NT2/D1 (cell line): Measurements from ENCODE around the gene STOML3.

Experiments used
- DNase-seq: peaks from one replicate; pipeline ENCODE4 v3.0.0-alpha.2; 2011; ENCODE audit warnings: low read depth, low spot score
- H3K27me3 ChIP-seq: 2 replicates; pipeline ENCODE4 v1.6.0; 2011; ENCODE audit warnings: mild to moderate bottlenecking; ENCODE audit not compliant: insufficient read length, insufficient read depth
- H3K36me3 ChIP-seq: 2 replicates; pipeline ENCODE4 v1.6.1; 2011; ENCODE audit warnings: mild to moderate bottlenecking, low read length, mixed read lengths; ENCODE audit not compliant: insufficient read depth, insufficient read length
- H3K4me1 ChIP-seq: 2 replicates; pipeline ENCODE4 v1.5.1; 2011; ENCODE audit not compliant: insufficient read depth, insufficient read length
- H3K4me3 ChIP-seq: 2 replicates; pipeline ENCODE4 v1.5.1; 2011; ENCODE audit warnings: low read depth; ENCODE audit not compliant: insufficient read length
- H3K9ac ChIP-seq: 2 replicates; pipeline ENCODE4 v1.6.0; 2011; ENCODE audit warnings: low read depth; ENCODE audit not compliant: insufficient read length
- H3K9me3 ChIP-seq: 2 replicates; pipeline ENCODE4 v1.5.1; 2011; ENCODE audit warnings: mild to moderate bottlenecking, low read length; ENCODE audit not compliant: insufficient read depth
- SUZ12 ChIP-seq: IDR thresholded peaks from 2 replicates; pipeline ENCODE4 v1.6.1; 2011; ENCODE audit not compliant: insufficient read length, insufficient read depth; ENCODE audit errors: extremely low read depth
- YY1 ChIP-seq: IDR thresholded peaks from 2 replicates; pipeline ENCODE4 v1.6.1; 2011; ENCODE audit not compliant: insufficient read length, insufficient read depth
- ZNF274 ChIP-seq: IDR thresholded peaks from 2 replicates; pipeline ENCODE4 v1.6.1; 2011; ENCODE audit warnings: mild to moderate bottlenecking, low read depth, low read length

The STOML3 gene, protein sequence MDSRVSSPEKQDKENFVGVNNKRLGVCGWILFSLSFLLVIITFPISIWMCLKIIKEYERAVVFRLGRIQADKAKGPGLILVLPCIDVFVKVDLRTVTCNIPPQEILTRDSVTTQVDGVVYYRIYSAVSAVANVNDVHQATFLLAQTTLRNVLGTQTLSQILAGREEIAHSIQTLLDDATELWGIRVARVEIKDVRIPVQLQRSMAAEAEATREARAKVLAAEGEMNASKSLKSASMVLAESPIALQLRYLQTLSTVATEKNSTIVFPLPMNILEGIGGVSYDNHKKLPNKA

DNA sequence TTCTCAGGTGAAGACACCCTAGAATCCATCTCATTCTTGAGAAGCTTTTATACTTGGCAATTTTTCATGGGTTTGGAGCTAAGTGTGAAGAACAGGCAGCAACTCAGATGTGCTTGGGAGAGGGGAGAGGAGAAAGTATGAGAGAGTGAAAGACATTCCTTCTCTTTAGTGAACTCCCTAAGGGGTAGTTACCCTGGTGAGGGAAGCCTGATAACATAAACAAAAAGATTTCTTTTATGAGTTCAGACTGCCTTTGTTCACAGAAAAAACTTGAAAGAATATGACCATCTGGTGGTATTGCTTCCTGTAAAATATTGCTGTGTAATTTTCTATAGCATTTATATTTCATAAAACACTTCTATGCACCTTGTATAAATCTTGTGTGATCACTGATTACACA is at the start of gene STOML3:
Gene STOML3 (minus strand): TSS at position 139 of the 400 bp plus-strand sequence. CDS start 110 bp downstream, at position 29.
- no peak for DNase-seq
- Histone ChIP-seq H3K9ac (no peak within 1 kb of the TSS), H3K36me3 (no peaks in the 10 kb centered on the region), H3K27me3 (no peaks in the 10 kb centered on the region), H3K9me3 (no peaks in the 10 kb centered on the region), H3K4me3 (no peak within 1 kb of the TSS), H3K4me1 (no peaks in the 10 kb centered on the region)
- no peak for TF ChIP-seq ZNF274
- no peak for TF ChIP-seq YY1
- TF ChIP-seq SUZ12 = no peak

DNA sequence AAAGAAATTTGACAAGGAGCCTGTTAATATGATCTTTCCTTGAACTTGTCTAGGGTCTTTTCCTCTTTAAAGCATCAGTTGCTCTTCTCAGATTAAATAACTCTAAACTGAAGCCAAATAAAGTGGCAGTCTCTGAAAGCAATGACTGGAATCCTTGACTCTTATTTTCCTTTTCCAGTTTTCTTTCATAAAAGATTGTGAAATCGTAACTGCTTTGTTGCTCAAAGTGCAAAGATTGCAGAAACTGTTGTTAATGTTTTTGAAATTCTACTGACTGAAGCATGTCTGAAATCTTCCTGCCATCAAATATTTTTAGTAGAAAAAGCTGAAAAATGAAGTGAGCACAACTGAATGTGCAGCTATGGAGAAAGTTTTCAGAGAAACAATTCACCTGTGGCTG is 49.6 kb upstream of the STOML3 start:
- Histone ChIP-seq H3K27me3 (no peaks in the 10 kb centered on the region), H3K9ac (no peak overlapping the region), H3K4me3 (no peak overlapping the region), H3K36me3 (no peaks in the 10 kb centered on the region), H3K9me3 (no peaks in the 10 kb centered on the region), H3K4me1 (no peaks in the 10 kb centered on the region)
- DNase-seq = no peak
- TF ChIP-seq ZNF274 (no peak), SUZ12 (no peak), YY1 (no peak)

DNA sequence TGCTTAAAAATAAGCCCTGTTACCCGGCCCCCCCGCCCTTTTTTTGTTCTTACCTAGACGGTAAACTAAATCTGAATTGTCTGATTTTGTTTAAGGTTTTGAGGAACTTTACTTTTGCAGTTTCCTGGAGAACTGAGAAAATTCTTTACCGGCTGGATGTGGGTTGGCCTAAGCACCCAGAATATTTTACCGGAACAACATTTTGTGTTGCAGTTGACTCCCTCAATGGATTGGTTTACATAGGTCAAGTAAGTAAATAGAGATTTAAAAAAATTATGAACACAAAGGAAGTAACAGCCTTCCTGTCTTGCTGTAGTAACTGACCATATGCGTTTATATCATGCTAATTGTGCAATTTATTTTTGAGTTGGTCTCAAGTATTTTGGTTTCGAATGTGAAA is 48.4 kb upstream of the STOML3 start:
- TF ChIP-seq SUZ12 (no peak), YY1 (no peak), ZNF274 (no peak)
- no peak for DNase-seq
- H3K4me1 ChIP-seq = no peaks in the 10 kb centered on the region
- H3K4me3 ChIP-seq = peak overlapping the region; percentile 74
- H3K9ac ChIP-seq = peak overlapping the region; percentile 87
- H3K9me3 ChIP-seq = no peaks in the 10 kb centered on the region
- H3K27me3 ChIP-seq = no peaks in the 10 kb centered on the region
- no peaks in the 10 kb centered on the region for H3K36me3 ChIP-seq

DNA sequence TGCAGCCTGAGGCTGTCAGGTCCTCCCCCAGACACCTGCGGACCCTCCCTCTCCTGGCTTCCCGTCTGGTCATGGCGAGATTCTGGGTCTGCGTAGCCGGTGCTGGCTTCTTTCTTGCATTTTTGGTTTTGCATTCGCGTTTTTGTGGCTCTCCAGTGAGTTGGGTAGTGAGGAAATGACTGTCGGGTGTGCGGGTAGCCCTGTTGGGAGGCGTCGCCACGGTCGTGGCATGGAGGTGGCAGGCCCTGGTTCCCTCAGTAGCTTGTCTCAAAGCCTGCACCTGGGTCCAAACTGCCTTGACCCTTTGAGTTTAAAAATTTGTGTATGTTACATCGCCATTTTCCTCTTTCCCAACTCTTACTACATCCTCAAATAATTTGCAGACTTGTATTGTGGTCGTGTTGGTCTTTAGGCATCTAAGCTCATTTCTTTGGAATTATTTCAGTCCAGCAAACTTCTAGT is 48.0 kb upstream of the STOML3 start:
- Histone ChIP-seq H3K9me3 (no peaks in the 10 kb centered on the region), H3K9ac (peak overlapping the region; percentile 87), H3K4me1 (no peaks in the 10 kb centered on the region), H3K36me3 (no peaks in the 10 kb centered on the region), H3K27me3 (no peaks in the 10 kb centered on the region), H3K4me3 (peak overlapping the region; percentile 74)
- no peak for TF ChIP-seq SUZ12
- no peak for TF ChIP-seq YY1
- TF ChIP-seq ZNF274 = no peak
- no peak for DNase-seq

DNA sequence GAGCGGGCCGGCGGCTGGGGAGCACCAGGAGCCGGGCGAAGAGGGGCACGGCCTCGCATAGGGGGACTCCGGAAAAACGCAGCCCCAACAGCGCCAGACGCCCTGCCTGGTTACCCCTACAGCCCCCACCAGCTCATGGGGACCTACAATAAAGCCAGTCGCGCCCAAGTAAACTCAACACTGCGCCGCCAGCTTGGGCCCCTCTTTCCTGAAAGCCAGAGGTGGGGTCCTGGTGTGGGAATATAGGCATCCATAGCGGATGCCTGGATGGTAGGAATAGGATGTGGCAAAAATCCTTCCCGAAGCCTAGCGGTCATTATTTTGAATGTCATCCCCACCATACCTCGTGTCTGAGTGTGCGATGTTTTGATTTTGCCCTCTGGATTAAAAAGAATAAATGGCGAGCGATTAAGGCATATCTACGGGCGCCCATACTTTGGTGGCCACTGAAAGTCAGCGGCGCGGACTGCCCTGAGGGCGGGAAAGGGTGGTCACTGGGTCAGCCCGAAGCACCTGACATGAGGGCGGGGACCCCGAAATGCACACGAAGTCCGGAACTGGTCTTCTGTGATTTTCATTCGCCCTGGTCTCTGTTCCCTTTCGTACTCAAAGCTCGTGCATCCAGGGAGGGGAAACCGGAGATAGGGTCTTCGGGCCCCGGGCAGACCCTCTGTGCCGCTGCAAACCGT is 47.4 kb upstream of the STOML3 start, which contains the start of the genes NHLRC3 and PROSER1:
Gene NHLRC3 (plus strand): TSS at position 577 of the 689 bp plus-strand sequence. CDS start 184 bp downstream, outside the sequence.
Gene PROSER1 (minus strand): TSS at position 210 of the 689 bp plus-strand sequence. CDS start 847 bp downstream, outside the sequence.
- Histone ChIP-seq H3K9me3 (no peaks in the 10 kb centered on the region), H3K27me3 (no peaks in the 10 kb centered on the region), H3K4me3 (peak within 1 kb of the TSS; percentile 74), H3K36me3 (peaks cover 3% of the 10 kb centered on the region), H3K4me1 (no peaks in the 10 kb centered on the region), H3K9ac (peak within 1 kb of the TSS; percentile 87)
- DNase-seq = peak; percentile 65
- TF ChIP-seq SUZ12 (no peak), YY1 (no peak)

DNA sequence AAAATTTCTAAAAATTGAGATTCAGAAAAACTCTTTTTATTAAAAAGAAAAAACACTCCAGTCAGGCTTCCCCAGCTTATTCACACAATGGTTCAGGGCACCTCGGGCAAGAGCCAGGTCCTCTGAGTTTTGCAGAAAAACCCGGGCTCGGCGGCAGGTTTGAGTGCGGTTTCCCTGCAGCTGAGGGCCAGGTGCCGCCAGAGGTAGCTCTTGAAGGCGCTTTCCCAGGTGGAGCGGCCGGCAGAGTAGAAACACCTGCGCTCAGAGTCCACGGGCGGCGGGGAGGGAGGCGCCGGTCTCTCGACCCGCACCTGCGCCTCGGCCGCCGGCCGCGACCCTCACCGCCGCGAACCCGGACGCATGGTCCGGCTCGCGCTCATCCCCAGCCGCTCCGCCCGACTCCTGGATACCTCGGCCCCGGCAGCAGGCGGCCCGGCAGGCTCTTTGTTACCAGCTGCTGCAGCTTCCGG is 46.8 kb upstream of the STOML3 start:
- Histone ChIP-seq H3K4me1 (no peaks in the 10 kb centered on the region), H3K4me3 (peak overlapping the region; percentile 74)
- no peak for TF ChIP-seq YY1
- TF ChIP-seq ZNF274 = no peak
- no peak for TF ChIP-seq SUZ12

DNA sequence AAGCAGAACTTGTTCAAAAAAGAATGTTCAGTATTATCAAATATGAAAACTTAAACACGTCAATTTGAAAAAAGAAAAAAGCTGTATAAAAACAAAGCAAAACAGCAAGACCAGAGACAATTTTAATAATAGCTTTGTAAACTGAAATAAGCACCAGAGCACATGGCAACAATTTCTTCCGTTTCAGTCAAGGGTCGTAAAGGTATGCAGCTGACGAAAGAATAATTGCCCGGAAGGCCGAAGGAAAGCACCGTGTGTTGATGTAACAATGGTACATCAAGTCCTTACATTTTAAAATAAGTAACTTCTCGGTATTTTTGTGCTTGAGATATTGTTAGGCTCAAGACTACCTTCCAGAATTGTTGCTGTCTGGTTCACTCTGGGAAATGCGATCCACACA is 45.6 kb upstream of the STOML3 start:
- no peaks in the 10 kb centered on the region for H3K9me3 ChIP-seq
- H3K36me3 ChIP-seq = peaks cover 14% of the 10 kb centered on the region
- no peak for DNase-seq
- H3K27me3 ChIP-seq = no peaks in the 10 kb centered on the region
- TF ChIP-seq SUZ12 = no peak
- TF ChIP-seq YY1 = no peak
- no peak for TF ChIP-seq ZNF274
- H3K4me1 ChIP-seq = no peaks in the 10 kb centered on the region
- H3K9ac ChIP-seq = peak overlapping the region; percentile 87
- H3K4me3 ChIP-seq = peak overlapping the region; percentile 74

More for the DNA sequence above, 46.8 kb upstream of the STOML3 start:
- peaks cover 3% of the 10 kb centered on the region for H3K36me3 ChIP-seq
- H3K9me3 ChIP-seq = no peaks in the 10 kb centered on the region
- H3K27me3 ChIP-seq = no peaks in the 10 kb centered on the region
- no peak for DNase-seq
- peak overlapping the region; percentile 87 for H3K9ac ChIP-seq
